SKM-1 (cell line): ENCODE measurements around the gene SPON1.

Experiments
- DNase-seq: peaks from one replicate; lab custom pipeline; 2025; ENCODE audit not compliant: unreplicated experiment; lab: John Stamatoyannopoulos, UW

The SPON1 gene

DNA sequence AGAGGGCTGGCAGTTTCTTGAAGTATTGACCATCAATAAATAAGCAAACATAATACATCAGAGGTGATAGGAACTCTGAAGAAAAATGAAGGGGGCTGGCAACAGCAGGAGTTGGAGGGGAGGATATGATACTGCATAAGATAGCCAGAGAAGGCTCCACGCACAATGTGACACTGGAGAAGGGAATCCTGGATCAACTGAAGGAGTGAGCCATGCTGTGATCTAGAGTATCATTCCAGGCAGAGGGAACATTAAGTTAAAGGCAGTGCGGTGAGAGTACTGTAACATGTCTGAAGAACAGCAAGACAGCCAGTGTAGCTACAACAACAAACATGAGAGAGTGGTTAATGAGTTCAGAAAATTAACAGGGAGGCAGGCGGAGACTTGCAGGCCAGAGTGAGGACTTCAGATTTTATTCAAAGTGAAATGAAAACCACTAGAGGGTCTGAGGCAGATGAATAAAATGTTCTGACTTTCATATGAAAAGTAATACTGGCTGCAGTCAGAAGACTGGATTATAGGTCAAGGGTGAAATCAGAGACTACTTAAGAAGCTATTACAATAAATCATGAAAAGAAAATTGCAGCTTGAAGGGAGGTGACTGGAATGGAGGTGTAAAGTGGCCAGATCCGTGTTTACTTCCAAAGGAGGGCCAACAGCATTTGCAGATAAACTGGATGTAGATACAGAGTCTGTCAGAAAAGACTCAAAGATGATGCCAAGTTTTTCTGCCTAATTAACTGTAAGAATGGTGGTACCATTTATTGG, 347.1 kb downstream of the SPON1 start:
- no peak for DNase-seq

DNA sequence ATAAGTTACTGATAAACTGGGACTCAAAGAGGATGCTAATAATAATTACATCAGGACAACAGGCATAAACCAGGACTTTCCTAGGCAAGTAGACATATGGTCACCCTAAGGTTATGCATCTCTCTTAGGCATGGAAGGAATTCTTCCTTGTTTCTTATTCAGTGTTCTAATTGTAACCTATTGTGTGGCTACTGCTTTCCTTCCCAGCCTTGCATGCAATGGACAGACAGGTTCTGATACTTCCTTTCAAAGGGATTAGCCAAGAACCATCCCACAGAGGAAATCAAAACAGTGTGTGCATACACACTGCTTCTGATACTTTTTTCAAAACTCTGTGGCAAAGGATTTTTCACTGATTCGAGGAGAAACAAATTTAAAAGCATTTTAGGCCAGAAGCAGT, 348.2 kb downstream of the SPON1 start:
- no peak for DNase-seq

DNA sequence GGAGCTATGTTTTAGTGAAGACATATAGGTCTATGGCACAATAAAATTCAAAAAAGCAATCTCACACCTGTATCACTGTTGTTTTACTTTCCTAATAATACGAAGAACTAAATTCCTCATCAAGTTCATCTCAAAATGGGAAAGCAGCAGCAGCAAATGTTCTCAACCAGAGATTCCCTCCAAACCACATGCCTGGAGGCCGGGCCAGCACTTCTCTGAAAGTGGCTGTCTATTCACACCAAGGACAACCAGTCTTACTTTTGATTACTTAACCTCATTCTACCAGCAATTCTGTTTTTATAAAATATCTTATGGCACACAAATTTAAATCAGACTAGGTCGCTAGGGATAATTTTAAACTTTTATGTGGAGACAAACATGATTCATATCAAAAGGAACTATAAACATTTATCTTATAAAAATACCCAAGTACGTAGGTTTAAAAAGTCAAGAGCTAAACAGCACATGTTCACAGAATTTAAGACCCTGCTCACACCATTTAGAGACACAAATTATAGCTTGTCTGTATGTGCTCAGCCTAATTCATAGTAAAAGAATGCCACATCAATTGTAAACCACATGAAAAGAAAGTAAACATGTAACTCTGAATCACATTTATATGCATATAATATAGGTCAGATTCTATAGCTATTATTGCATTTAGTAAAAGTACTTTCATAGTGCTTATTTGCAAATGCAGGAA, 350.4 kb downstream of the SPON1 start:
- no peak for DNase-seq

DNA sequence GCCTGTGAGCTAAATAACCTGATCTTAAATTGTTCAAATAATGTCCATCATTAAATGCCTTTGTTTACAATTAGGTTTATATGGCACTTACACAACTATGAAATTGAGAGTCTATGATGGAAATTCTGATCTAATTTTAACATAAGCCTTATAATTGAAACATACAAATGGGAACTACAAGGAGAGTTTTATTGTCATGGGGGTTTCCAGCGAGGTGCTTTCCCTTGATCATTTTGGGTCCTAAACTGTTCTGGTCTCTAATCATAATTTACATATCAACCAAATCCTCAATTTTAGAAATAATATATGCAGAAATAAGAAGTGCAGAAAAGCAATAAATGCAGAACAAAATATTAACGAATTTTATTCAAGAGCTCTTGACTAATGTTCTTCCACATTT, 351.6 kb downstream of the SPON1 start:
- no peak for DNase-seq

DNA sequence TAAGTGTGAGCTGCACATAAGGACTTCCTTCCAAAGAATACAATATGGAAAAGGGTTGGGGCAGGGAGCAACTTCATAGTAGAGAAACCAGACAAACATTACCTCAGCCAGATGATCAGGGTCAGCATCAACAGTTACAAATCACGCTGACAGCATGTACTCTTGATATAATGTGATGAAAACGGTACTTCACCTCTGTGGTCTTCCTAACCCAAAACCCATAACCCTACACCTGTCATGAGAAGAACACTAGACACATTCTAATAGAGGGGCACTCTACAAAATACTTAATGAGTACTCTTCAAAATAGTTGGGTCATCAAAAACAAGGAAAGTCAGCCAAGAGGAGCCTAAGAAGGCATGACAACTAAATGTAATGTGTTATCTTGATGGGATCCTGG, 352.6 kb downstream of the SPON1 start:
- DNase-seq = no peak
